ENCODE data around the gene FOXP1.
A peak's percentile ranks its signal among the peaks of the same experiment; 100 is the strongest.

FOXP1 gene

GRCh38 chr3:71392251-71392650, 191.3 kb downstream of the FOXP1 start:
- DNase-seq: no peak

GRCh38 chr3:71391361-71391760, 192.2 kb downstream of the FOXP1 start:
- no peak for DNase-seq

- peak; percentile 6 for DNase-seq
Observed at GRCh38 chr3:71389911-71390573, 193.5 kb downstream of the FOXP1 start.

GRCh38 chr3:71389191-71389590, 194.3 kb downstream of the FOXP1 start:
- no peak for DNase-seq

GRCh38 chr3:71388535-71389120, 194.9 kb downstream of the FOXP1 start:
- no peak for DNase-seq

- no peak for DNase-seq
Observed at GRCh38 chr3:71387586-71387985, 195.9 kb downstream of the FOXP1 start.

- DNase-seq: no peak
Observed at GRCh38 chr3:71384837-71385716, 198.5 kb downstream of the FOXP1 start.

GRCh38 chr3:71384388-71384787, 199.1 kb downstream of the FOXP1 start:
- DNase-seq: no peak

GRCh38 chr3:71380096-71380495, 203.4 kb downstream of the FOXP1 start:
- no peak for DNase-seq

- no peak for DNase-seq
Observed at GRCh38 chr3:71378509-71378908, 205.0 kb downstream of the FOXP1 start.

GRCh38 chr3:71376911-71377310, 206.6 kb downstream of the FOXP1 start:
- no peak for DNase-seq

- no peak for DNase-seq
Observed at GRCh38 chr3:71376503-71376902, 207.0 kb downstream of the FOXP1 start.

- no peak for DNase-seq
Observed at GRCh38 chr3:71374582-71374981, 208.9 kb downstream of the FOXP1 start.

- DNase-seq: no peak
Observed at GRCh38 chr3:71372911-71373637, 210.5 kb downstream of the FOXP1 start.

GRCh38 chr3:71372241-71372768, 211.2 kb downstream of the FOXP1 start:
- DNase-seq: no peak

GRCh38 chr3:71371282-71371681, 212.2 kb downstream of the FOXP1 start:
- DNase-seq: no peak

GRCh38 chr3:71370467-71370866, 213.1 kb downstream of the FOXP1 start:
- DNase-seq: no peak

- DNase-seq: no peak
Observed at GRCh38 chr3:71369701-71370391, 213.7 kb downstream of the FOXP1 start.

GRCh38 chr3:71366988-71367604, 216.4 kb downstream of the FOXP1 start:
- DNase-seq: no peak

GRCh38 chr3:71361334-71361890, 222.1 kb downstream of the FOXP1 start:
- DNase-seq: no peak

GRCh38 chr3:71360764-71361163, 222.8 kb downstream of the FOXP1 start:
- DNase-seq: no peak

Data from effector CD8-positive, alpha-beta T cell (primary cell).